GM06990 (cell line): ENCODE results near the gene IRGC.

Source experiments
- DNase-seq: peaks from one replicate; pipeline ENCODE4 v3.0.0-alpha.2; 2011; ENCODE audit not compliant: insufficient read length; ENCODE audit errors: extremely low read depth
- H3K27me3 ChIP-seq: replicated peaks from 2 replicates; pipeline ENCODE4 v1.6.0; 2011; ENCODE audit warnings: low read length; ENCODE audit not compliant: control insufficient read depth, insufficient read depth
- H3K36me3 ChIP-seq: 2 replicates; pipeline ENCODE4 v1.5.1; 2011; ENCODE audit warnings: low read length; ENCODE audit not compliant: control insufficient read depth, insufficient read depth
- H3K4me3 ChIP-seq: replicated peaks from 2 replicates; pipeline ENCODE4 v1.5.1; 2011; ENCODE audit warnings: low read depth, mild to moderate bottlenecking, control low read depth, low read length
- TF ChIP-seq, protein P1 (sequence below): IDR thresholded peaks from 2 replicates; pipeline ENCODE4 v1.5.1; 2011; ENCODE audit warnings: low read length, control low read depth, mild to moderate bottlenecking, inconsistent platforms; ENCODE audit not compliant: insufficient read depth, poor library complexity, severe bottlenecking

IRGC gene

DNA sequence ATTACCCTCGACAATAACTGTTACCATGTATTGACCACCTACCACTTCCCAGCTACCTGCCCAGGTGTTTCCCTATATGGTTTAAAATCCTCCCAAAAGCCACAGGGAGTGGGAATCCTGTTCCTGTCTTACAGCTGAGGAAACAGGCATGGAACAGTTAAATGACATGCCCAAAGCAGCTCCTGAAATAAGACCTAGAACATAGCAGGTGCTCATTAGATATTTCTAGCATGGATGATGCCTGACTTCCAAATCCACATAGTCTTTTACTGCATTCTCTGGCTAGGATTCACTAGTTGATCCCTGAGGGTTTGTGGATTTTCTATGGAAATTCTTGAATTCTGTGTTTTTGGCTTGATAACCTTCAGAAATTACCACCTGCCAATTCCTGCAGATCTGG is 51.9 kb downstream of the IRGC start:
- H3K4me3 ChIP-seq: no peak overlapping the region
- no peaks in the 10 kb centered on the region for H3K27me3 ChIP-seq
- DNase-seq: no peak
- TF ChIP-seq, protein P1, sequence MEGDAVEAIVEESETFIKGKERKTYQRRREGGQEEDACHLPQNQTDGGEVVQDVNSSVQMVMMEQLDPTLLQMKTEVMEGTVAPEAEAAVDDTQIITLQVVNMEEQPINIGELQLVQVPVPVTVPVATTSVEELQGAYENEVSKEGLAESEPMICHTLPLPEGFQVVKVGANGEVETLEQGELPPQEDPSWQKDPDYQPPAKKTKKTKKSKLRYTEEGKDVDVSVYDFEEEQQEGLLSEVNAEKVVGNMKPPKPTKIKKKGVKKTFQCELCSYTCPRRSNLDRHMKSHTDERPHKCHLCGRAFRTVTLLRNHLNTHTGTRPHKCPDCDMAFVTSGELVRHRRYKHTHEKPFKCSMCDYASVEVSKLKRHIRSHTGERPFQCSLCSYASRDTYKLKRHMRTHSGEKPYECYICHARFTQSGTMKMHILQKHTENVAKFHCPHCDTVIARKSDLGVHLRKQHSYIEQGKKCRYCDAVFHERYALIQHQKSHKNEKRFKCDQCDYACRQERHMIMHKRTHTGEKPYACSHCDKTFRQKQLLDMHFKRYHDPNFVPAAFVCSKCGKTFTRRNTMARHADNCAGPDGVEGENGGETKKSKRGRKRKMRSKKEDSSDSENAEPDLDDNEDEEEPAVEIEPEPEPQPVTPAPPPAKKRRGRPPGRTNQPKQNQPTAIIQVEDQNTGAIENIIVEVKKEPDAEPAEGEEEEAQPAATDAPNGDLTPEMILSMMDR: no peak
- H3K36me3 ChIP-seq: peaks cover 43% of the 10 kb centered on the region

DNA sequence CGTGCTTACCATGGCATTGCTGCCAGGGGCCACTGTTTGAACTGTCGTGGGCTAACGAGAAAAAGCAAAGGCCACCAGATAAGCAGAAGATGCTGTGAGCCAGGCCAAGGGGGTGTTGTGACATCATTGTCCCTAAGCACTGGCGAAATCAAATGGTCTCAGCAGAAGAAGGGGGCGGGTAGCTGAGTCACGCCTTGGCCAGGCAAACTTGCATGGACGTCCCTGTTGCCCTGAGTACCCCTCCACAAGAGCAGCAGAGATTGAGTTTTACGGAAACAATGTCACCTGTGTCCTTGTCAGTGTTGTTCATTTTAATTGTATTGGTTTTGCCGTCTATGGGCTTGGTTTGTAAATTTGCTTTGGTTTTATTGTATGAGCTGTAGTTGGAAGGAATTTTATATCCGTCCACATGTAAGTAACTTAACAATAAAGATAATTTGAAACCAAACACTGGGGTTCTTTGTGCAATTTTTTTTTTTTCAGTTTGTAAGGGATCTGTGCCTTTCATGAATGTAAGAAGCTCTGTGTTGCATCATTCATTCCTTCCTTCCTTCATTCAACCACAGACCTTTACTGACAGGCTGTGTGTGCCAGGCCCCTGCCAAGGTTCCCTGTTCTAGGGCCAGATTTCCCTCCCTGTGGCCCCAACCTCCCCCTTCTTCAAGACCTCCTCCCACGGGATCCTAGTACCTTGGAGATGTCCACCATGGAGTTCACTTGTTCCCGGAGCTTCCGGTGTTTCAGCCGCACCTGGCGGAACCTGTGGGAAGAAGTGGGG is 52.6 kb downstream of the IRGC start:
- no peaks in the 10 kb centered on the region for H3K27me3 ChIP-seq
- H3K36me3 ChIP-seq: peaks cover 45% of the 10 kb centered on the region
- H3K4me3 ChIP-seq: no peak overlapping the region
- DNase-seq: no peak
- TF ChIP-seq, protein P1: no peak

DNA sequence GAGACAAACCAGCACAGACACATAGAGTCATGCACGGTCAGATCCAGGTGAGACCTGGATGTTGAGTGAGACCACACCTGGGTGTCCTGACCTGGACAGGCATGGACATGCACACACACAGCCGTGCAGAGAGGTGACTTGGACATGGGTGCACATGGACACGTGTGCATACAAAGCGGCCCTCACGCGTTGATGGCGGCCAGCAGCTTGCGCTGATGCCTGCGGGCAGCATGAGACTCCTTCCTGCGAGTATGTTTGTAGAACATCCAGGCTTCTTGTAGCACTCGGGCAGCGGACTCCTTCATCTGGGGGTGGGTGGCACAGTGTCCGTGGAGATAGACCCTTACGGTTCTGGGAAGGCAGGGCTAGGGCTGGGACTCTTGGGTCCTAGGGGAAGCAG is 53.4 kb downstream of the IRGC start:
- H3K36me3 ChIP-seq: peaks cover 50% of the 10 kb centered on the region
- DNase-seq: no peak
- no peak overlapping the region for H3K4me3 ChIP-seq
- TF ChIP-seq, protein P1: no peak
- H3K27me3 ChIP-seq: no peaks in the 10 kb centered on the region
